GM12891 (cell line): Measurements from ENCODE around the gene DNPH1.

Experiments
- POLR2A ChIP-seq: IDR thresholded peaks from 2 replicates; pipeline ENCODE4 v1.6.1; 2011; ENCODE audit warnings: low read depth, low read length, control low read depth
- POLR2AphosphoS5 ChIP-seq: IDR thresholded peaks from 2 replicates; pipeline ENCODE4 v1.6.1; 2011; ENCODE audit warnings: low read depth, low read length, control low read depth
- TAF1 ChIP-seq: IDR thresholded peaks from 2 replicates; pipeline ENCODE4 v1.6.1; 2011; ENCODE audit warnings: low read depth, low read length, control low read depth

DNA sequence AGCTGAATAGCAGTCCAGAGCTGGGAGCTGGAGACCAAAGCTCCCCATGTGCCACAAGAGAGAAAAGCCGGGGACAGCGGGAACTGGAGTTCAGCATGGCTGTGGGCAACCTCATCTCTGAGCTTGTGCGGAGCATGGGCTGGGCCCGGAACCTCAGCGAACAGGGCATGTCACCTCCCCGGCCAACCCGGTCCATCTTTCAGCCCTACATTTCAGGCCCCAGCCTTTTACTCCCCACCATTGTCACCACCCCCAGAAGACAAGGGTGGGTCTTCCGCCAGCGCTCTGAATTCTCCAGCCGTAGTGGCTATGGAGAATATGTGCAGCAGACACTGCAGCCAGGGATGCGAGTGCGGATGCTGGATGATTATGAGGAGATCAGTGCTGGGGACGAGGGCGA, 43.3 kb downstream of the DNPH1 start:
- TF ChIP-seq POLR2AphosphoS5: no peak
- no peak for TF ChIP-seq POLR2A
- TF ChIP-seq TAF1: no peak
